ENCODE results near the gene ADA.

The ADA gene

DNA sequence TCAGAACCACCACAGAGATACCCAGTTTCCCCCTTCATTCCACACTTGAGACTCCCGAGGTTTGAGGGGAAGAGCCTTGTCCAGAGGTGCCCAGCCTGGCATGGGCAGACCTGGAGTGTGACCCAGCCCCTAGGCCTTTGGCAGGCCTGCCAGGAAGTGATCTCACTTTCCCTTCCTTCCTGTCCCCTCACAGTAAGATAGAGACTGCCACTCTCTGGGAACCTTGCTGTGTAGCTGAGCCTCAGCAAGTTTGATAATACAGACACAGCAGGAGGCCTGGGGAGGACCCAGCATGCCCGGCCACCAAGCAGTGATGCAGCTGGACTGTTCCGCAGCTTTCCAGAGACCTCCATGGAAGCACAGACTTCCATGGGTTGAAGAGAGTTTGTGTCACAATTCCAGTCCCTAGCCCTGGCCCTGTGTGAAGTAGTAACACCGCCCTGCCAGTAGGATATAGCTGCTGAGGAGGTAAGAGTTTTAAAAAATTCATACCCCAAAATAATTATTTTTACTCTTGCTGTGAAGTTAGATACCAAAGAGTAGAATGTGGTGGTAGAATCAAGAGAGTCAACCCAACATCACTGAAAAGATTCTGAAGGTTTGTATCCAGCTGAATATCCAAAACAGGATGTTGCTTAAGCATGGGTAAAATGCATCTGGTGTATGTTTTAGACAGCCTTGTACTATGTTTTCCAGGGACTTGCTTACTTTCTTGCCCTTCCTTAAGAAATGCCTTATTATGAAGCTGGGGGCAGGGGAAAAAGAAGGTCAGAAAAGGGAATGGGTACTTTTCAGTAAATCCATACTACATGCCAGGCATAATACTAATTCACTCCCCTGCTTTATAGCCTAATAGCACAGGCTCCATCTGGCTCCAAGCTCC lies 52.8 kb downstream of the ADA start:
- no peak overlapping the region; the same call in 1 of the 2 replicates for H3K27ac ChIP-seq (replicated peaks)
- H3K27me3 ChIP-seq (ENCODE audit: insufficient read depth, poor library complexity, severe bottlenecking), result no peaks in the 10 kb centered on the region
- H3K4me3 ChIP-seq (replicated peaks; ENCODE audit: insufficient read depth, low read length), result no peak overlapping the region
- TF ChIP-seq GABPA (IDR thresholded peaks at IDR 0.05; ENCODE audit: low read depth), result no peak
- TF ChIP-seq POLR2AphosphoS5 (IDR thresholded peaks at IDR 0.05; ENCODE audit: low read depth), result no peak
- TF ChIP-seq, protein P1, sequence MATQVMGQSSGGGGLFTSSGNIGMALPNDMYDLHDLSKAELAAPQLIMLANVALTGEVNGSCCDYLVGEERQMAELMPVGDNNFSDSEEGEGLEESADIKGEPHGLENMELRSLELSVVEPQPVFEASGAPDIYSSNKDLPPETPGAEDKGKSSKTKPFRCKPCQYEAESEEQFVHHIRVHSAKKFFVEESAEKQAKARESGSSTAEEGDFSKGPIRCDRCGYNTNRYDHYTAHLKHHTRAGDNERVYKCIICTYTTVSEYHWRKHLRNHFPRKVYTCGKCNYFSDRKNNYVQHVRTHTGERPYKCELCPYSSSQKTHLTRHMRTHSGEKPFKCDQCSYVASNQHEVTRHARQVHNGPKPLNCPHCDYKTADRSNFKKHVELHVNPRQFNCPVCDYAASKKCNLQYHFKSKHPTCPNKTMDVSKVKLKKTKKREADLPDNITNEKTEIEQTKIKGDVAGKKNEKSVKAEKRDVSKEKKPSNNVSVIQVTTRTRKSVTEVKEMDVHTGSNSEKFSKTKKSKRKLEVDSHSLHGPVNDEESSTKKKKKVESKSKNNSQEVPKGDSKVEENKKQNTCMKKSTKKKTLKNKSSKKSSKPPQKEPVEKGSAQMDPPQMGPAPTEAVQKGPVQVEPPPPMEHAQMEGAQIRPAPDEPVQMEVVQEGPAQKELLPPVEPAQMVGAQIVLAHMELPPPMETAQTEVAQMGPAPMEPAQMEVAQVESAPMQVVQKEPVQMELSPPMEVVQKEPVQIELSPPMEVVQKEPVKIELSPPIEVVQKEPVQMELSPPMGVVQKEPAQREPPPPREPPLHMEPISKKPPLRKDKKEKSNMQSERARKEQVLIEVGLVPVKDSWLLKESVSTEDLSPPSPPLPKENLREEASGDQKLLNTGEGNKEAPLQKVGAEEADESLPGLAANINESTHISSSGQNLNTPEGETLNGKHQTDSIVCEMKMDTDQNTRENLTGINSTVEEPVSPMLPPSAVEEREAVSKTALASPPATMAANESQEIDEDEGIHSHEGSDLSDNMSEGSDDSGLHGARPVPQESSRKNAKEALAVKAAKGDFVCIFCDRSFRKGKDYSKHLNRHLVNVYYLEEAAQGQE (IDR thresholded peaks at IDR 0.05; ENCODE audit: insufficient replicate concordance, low read depth), result no peak
- TF ChIP-seq, protein P2, sequence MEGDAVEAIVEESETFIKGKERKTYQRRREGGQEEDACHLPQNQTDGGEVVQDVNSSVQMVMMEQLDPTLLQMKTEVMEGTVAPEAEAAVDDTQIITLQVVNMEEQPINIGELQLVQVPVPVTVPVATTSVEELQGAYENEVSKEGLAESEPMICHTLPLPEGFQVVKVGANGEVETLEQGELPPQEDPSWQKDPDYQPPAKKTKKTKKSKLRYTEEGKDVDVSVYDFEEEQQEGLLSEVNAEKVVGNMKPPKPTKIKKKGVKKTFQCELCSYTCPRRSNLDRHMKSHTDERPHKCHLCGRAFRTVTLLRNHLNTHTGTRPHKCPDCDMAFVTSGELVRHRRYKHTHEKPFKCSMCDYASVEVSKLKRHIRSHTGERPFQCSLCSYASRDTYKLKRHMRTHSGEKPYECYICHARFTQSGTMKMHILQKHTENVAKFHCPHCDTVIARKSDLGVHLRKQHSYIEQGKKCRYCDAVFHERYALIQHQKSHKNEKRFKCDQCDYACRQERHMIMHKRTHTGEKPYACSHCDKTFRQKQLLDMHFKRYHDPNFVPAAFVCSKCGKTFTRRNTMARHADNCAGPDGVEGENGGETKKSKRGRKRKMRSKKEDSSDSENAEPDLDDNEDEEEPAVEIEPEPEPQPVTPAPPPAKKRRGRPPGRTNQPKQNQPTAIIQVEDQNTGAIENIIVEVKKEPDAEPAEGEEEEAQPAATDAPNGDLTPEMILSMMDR (IDR thresholded peaks at IDR 0.05; ENCODE audit: insufficient read depth, low read length), result no peak
- no peak for TF ChIP-seq SPI1 (IDR thresholded peaks at IDR 0.05; ENCODE audit: borderline replicate concordance, low read depth)
- DNase-seq (ENCODE audit: low read depth in 1 of 2, low spot score in 1 of 2), result no peak

DNA sequence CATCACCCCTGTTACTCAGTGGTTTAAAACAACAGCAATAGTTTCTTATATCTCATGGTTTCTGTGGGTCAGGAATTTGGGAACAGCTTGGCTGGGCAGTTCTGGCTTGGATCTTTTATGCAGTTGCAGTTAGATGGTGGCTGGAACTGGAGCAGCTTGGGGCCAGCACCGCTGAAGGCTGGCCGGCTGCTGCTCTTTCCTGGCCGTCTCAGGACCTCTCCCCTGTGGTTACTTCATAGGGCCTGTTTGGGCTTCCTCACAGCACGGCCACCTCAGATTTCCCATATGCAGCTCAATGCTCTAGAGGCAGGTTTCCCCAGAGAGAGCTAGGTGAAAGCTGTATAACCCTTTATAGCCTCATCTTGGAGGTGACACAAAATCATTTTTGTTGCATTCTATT lies 53.6 kb downstream of the ADA start:
- no peak overlapping the region for H3K27ac ChIP-seq (replicated peaks)
- TF ChIP-seq, protein P1 (IDR thresholded peaks at IDR 0.05; ENCODE audit: insufficient replicate concordance, low read depth), result no peak
- TF ChIP-seq, protein P2 (IDR thresholded peaks at IDR 0.05; ENCODE audit: insufficient read depth, low read length), result no peak
- no peak for DNase-seq (ENCODE audit: low read depth in 1 of 2, low spot score in 1 of 2)
- no peaks in the 10 kb centered on the region for H3K27me3 ChIP-seq (ENCODE audit: insufficient read depth, poor library complexity, severe bottlenecking)
- no peak overlapping the region for H3K4me3 ChIP-seq (replicated peaks; ENCODE audit: insufficient read depth, low read length)

DNA sequence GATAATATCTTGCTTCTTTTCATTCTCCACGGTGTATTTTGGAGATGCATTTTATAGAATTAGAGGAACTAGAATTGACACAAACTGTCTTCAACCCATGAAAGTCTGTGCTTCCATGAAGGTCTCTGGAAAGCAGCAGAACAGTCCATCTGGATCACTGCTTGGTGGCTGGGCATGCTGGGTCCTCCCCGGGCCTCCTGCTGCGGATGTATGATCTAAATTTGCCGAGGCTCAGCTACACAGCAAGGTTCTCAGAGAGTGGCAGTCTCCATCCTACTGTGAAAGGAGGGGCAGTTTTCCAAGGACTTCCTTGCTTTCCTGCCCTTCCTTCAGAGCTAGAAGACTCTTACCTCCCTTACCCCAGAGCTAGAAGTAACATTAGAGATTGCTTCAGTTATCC lies 54.0 kb downstream of the ADA start:
- no peak overlapping the region for H3K27ac ChIP-seq (replicated peaks)
- DNase-seq (ENCODE audit: low read depth in 1 of 2, low spot score in 1 of 2), result no peak
- H3K4me3 ChIP-seq (replicated peaks; ENCODE audit: insufficient read depth, low read length), result no peak overlapping the region
- TF ChIP-seq SPI1 (IDR thresholded peaks at IDR 0.05; ENCODE audit: borderline replicate concordance, low read depth), result no peak
- no peak for TF ChIP-seq GABPA (IDR thresholded peaks at IDR 0.05; ENCODE audit: low read depth)
- TF ChIP-seq, protein P1 (IDR thresholded peaks at IDR 0.05; ENCODE audit: insufficient replicate concordance, low read depth), result no peak
- TF ChIP-seq, protein P2 (IDR thresholded peaks at IDR 0.05; ENCODE audit: insufficient read depth, low read length), result no peak
- TF ChIP-seq POLR2AphosphoS5 (IDR thresholded peaks at IDR 0.05; ENCODE audit: low read depth), result no peak
- no peaks in the 10 kb centered on the region for H3K27me3 ChIP-seq (ENCODE audit: insufficient read depth, poor library complexity, severe bottlenecking)
